Gastroesophageal sphincter (tissue), 4 donors: ENCODE data around the gene PNLDC1. TPM values are rescaled to one million over a fixed set of nuclear protein-coding genes. Genes with fewer than 3 reads are reported as not detected.

ENCODE experiments used
- ATAC-seq: fragments of 150-250 bp; one replicate; pipeline ENCODE4 v1.9.1; 2016; ENCODE audit warnings: mild to moderate bottlenecking, moderate library complexity
- H3K27ac ChIP-seq, 4 donors: fragments of 200-600 bp; sonication (generic) in 3 of 4; 1 replicate in 3 of 4; 2 replicates in 1 of 4; pipeline ENCODE4 v1.5.1; 2016 to 2019
- H3K27me3 ChIP-seq: fragments of 200-600 bp; sonication (generic); one replicate; pipeline ENCODE4 v1.5.1; 2019
- H3K36me3 ChIP-seq, 2 donors: fragments of 200-600 bp; sonication (generic); one replicate each; pipeline ENCODE4 v1.5.1; 2019; ENCODE audit warnings: control low read depth in 1 of 2
- H3K4me1 ChIP-seq, 3 donors: fragments of 200-600 bp; sonication (generic); 1 replicate in 2 of 3; 2 replicates in 1 of 3; pipeline ENCODE4 v1.5.1; 2016 to 2019; ENCODE audit warnings: control low read depth in 2 of 3
- H3K4me3 ChIP-seq, 2 donors: fragments of 200-600 bp; sonication (generic); one replicate each; pipeline ENCODE4 v1.5.1; 2019; ENCODE audit warnings: mild to moderate bottlenecking in 1 of 2, moderate library complexity in 1 of 2
- H3K9me3 ChIP-seq, 3 donors: fragments of 200-600 bp; sonication (generic); one replicate each; pipeline ENCODE4 v1.5.1; 2017 to 2019; ENCODE audit warnings: control low read depth in 2 of 3
- CTCF ChIP-seq, 4 experiments: fragments of 200-600 bp in 2 of 4; fragments of 450-650 bp in 2 of 4; sonication (generic) in 1 of 4; IDR thresholded peaks; one replicate each; pipeline ENCODE4 v1.5.1; 2017 to 2019; ENCODE audit warnings: antibody characterized with exemption in 4 of 4, mild to moderate bottlenecking in 2 of 4, moderate library complexity in 2 of 4
- EP300 ChIP-seq: sonication (generic); formaldehyde crosslinking; IDR thresholded peaks from one replicate; pipeline ENCODE4 v1.6.1; 2017; ENCODE audit warnings: antibody characterized with exemption, mild to moderate bottlenecking
- POLR2A ChIP-seq, 2 donors: fragments of 450-650 bp; IDR thresholded peaks; one replicate each; pipeline ENCODE4 v1.6.1; 2017; ENCODE audit warnings: antibody characterized with exemption in 2 of 2, mild to moderate bottlenecking in 2 of 2, moderate library complexity in 1 of 2
- POLR2AphosphoS5 ChIP-seq: sonication (generic); formaldehyde crosslinking; IDR thresholded peaks from one replicate; pipeline ENCODE4 v1.6.1; 2017; ENCODE audit warnings: antibody characterized with exemption
- WGBS, 2 donors: methylation state at CpG; one replicate each; pipeline ENCODE4 v1.1.5; 2018; ENCODE audit warnings: low coverage in 1 of 2; 5-methylcytosine and 5-hydroxymethylcytosine counted together
- total RNA-seq, 4 donors: library from RNA; depleted of rRNA; stranded (reverse); fragments of >200 nt; gene quantifications; one replicate each; pipeline ENCODE4 v1.1.0, GENCODE V29; 2016

The PNLDC1 gene
- total RNA-seq, 4 donors from 2014 or later = 0.47 TPM; not detected in 3

- Histone ChIP-seq H3K9me3 (no peaks in the 10 kb centered on the region), H3K4me1 (no peaks in the 10 kb centered on the region), H3K36me3 (peaks cover 14 to 92% of the 10 kb centered on the region in 2 donors), H3K4me3 (no peak overlapping the region), H3K27ac (no peak overlapping the region), H3K27me3 (no peaks in the 10 kb centered on the region)
- TF ChIP-seq POLR2A (IDR thresholded peaks at IDR 0.05) = no peak
- no peak for TF ChIP-seq POLR2AphosphoS5
- no peak for TF ChIP-seq CTCF (IDR thresholded peaks at IDR 0.05)
- no peak for TF ChIP-seq EP300
- 49 to 61% methylated on average over 3 of the region's 3 CpGs for WGBS, 2 donors
- ATAC-seq = no peak
These were observed 21.5 kb upstream of the PNLDC1 start for GRCh38 chr6:159778542-159779103.

- H3K4me1 ChIP-seq = peaks cover 3 to 67% (median 31%) of the 10 kb centered on the region in 3 donors
- 20 to 24% methylated on average over 11 to 15 of the region's 15 CpGs for WGBS, 2 donors
- H3K4me3 ChIP-seq = peak overlapping the region; percentile 78 to 100
- H3K36me3 ChIP-seq = peaks cover 0 to 54% of the 10 kb centered on the region in 2 donors
- TF ChIP-seq POLR2A (IDR thresholded peaks at IDR 0.05) = no peak
- no peak for TF ChIP-seq CTCF (IDR thresholded peaks at IDR 0.05)
- no peak for TF ChIP-seq EP300
- TF ChIP-seq POLR2AphosphoS5 = no peak
- H3K27ac ChIP-seq = peak overlapping the region in 2 of 4 donors; percentile 97 to 99
- H3K9me3 ChIP-seq = no peaks in the 10 kb centered on the region
- no peaks in the 10 kb centered on the region for H3K27me3 ChIP-seq
- no peak for ATAC-seq
These were observed 11.8 kb upstream of the PNLDC1 start for GRCh38 chr6:159788276-159788675.

GRCh38 chr6:159788753-159789376 is 11.2 kb upstream of the PNLDC1 start:
- Histone ChIP-seq H3K27ac (peak overlapping the region; percentile 87 to 99 (median 98)), H3K4me1 (peaks cover 3 to 72% (median 31%) of the 10 kb centered on the region in 3 donors), H3K4me3 (peak overlapping the region; percentile 78 to 100), H3K27me3 (no peaks in the 10 kb centered on the region), H3K9me3 (no peaks in the 10 kb centered on the region), H3K36me3 (peaks cover 0 to 54% of the 10 kb centered on the region in 2 donors)
- ATAC-seq = no peak
- TF ChIP-seq POLR2A (IDR thresholded peaks at IDR 0.05) (no peak), POLR2AphosphoS5 (no peak), CTCF (IDR thresholded peaks at IDR 0.05) (no peak), EP300 (no peak)
- 0% methylated on average over 1 to 12 of the region's 60 CpGs for WGBS, 2 donors

- H3K4me1 ChIP-seq = peaks cover 3 to 75% (median 31%) of the 10 kb centered on the region in 3 donors
- no peaks in the 10 kb centered on the region for H3K9me3 ChIP-seq
- H3K27ac ChIP-seq = peak within 1 kb of the TSS; percentile 92 to 99 (median 98)
- H3K27me3 ChIP-seq = no peaks in the 10 kb centered on the region
- H3K36me3 ChIP-seq = peaks cover 0 to 53% of the 10 kb centered on the region in 2 donors
- TF ChIP-seq CTCF (IDR thresholded peaks at IDR 0.05) = no peak
- no peak for TF ChIP-seq EP300
- peak; percentile 97 for TF ChIP-seq POLR2AphosphoS5
- TF ChIP-seq POLR2A (IDR thresholded peaks at IDR 0.05) = peak; percentile 94 to 95
- ATAC-seq = peak; percentile 93
- WGBS, 2 donors = 0 to 1% methylated on average over 23 to 25 of the region's 64 CpGs
- peak within 1 kb of the TSS; percentile 78 to 100 for H3K4me3 ChIP-seq
These were observed 10.5 kb upstream of the PNLDC1 start, which contains the start of gene TCP1 for GRCh38 chr6:159789377-159790148. TSS of gene TCP1 (minus strand) at chr6:159789602. CDS start at chr6:159789468, 134 bp downstream.
